Measurements from ENCODE around the gene TNFRSF4.

GRCh38 chr1:1167398-1167821 is 46.5 kb downstream of the TNFRSF4 start:
- TF ChIP-seq SKI (IDR thresholded peaks at IDR 0.05; ENCODE audit: partially characterized antibody) (no peak), ZMYM3 (CRISPR knock-in tag; IDR thresholded peaks at IDR 0.05) (no peak), ZNF704 (CRISPR knock-in tag; IDR thresholded peaks at IDR 0.05; ENCODE audit: borderline replicate concordance) (no peak), SIX1 (CRISPR knock-in tag; IDR thresholded peaks at IDR 0.05; ENCODE audit: borderline replicate concordance) (no peak), ZBTB4 (CRISPR knock-in tag; IDR thresholded peaks at IDR 0.05; ENCODE audit: borderline replicate concordance) (no peak), CEBPG (CRISPR knock-in tag; IDR thresholded peaks at IDR 0.05) (no peak)
- TF ChIP-seq, protein P1, sequence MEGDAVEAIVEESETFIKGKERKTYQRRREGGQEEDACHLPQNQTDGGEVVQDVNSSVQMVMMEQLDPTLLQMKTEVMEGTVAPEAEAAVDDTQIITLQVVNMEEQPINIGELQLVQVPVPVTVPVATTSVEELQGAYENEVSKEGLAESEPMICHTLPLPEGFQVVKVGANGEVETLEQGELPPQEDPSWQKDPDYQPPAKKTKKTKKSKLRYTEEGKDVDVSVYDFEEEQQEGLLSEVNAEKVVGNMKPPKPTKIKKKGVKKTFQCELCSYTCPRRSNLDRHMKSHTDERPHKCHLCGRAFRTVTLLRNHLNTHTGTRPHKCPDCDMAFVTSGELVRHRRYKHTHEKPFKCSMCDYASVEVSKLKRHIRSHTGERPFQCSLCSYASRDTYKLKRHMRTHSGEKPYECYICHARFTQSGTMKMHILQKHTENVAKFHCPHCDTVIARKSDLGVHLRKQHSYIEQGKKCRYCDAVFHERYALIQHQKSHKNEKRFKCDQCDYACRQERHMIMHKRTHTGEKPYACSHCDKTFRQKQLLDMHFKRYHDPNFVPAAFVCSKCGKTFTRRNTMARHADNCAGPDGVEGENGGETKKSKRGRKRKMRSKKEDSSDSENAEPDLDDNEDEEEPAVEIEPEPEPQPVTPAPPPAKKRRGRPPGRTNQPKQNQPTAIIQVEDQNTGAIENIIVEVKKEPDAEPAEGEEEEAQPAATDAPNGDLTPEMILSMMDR (CRISPR knock-in tag; IDR thresholded peaks at IDR 0.05), result no peak
